Upper lobe of left lung (tissue), 4 donors: ENCODE measurements around the gene PRRC2C.

Experiments used
- EP300 ChIP-seq, 4 donors: sonication (generic); formaldehyde crosslinking; IDR thresholded peaks; one replicate each; pipeline ENCODE4 v1.5.1; 2017; ENCODE audit warnings: antibody characterized with exemption in 4 of 4, control low read depth in 2 of 4
- POLR2A ChIP-seq, 4 donors: fragments of 450-650 bp; IDR thresholded peaks; one replicate each; pipeline ENCODE4 v1.5.1; 2016 to 2017; ENCODE audit warnings: antibody characterized with exemption in 4 of 4, mild to moderate bottlenecking in 2 of 4
- POLR2AphosphoS5 ChIP-seq, 2 donors: sonication (generic); formaldehyde crosslinking; IDR thresholded peaks; one replicate each; pipeline ENCODE4 v1.5.1; 2017; ENCODE audit warnings: antibody characterized with exemption in 2 of 2
- TF ChIP-seq, protein P1 (sequence below), 6 experiments: fragments of 450-650 bp in 4 of 6; fragments of 200-600 bp in 2 of 6; sonication (generic) in 2 of 6; IDR thresholded peaks; one replicate each; pipeline ENCODE4 v1.5.1; 2016 to 2019; ENCODE audit warnings: antibody characterized with exemption in 6 of 6

DNA sequence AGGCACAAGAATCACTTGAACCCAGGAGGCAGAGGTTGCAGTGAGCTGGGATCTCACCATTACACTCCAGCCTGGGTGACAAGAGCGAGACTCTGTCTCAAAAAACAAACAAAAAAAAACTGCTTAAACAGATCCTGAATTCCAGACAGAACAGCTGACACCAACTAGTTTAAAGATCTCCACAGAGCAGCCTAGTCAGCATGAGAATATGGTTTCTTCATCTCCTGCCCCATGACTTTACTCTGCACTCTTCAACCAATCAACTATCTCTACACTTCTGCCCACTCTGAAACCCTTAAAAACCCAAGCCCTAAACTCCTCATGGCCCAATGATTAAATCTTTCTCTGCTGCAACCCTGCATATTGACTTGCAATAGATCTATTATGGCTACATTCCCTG is 7.5 kb upstream of the PRRC2C start:
- TF ChIP-seq, protein P1, sequence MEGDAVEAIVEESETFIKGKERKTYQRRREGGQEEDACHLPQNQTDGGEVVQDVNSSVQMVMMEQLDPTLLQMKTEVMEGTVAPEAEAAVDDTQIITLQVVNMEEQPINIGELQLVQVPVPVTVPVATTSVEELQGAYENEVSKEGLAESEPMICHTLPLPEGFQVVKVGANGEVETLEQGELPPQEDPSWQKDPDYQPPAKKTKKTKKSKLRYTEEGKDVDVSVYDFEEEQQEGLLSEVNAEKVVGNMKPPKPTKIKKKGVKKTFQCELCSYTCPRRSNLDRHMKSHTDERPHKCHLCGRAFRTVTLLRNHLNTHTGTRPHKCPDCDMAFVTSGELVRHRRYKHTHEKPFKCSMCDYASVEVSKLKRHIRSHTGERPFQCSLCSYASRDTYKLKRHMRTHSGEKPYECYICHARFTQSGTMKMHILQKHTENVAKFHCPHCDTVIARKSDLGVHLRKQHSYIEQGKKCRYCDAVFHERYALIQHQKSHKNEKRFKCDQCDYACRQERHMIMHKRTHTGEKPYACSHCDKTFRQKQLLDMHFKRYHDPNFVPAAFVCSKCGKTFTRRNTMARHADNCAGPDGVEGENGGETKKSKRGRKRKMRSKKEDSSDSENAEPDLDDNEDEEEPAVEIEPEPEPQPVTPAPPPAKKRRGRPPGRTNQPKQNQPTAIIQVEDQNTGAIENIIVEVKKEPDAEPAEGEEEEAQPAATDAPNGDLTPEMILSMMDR (IDR thresholded peaks at IDR 0.05) = no peak
- TF ChIP-seq EP300 (IDR thresholded peaks at IDR 0.05) = no peak
- no peak for TF ChIP-seq POLR2AphosphoS5 (IDR thresholded peaks at IDR 0.05)
- TF ChIP-seq POLR2A (IDR thresholded peaks at IDR 0.05) = peak in 1 of 4 donors; percentile 10
